Adrenal gland (tissue), 12 donors: ENCODE data around the gene FBXL17. TPM values are rescaled to one million over a fixed set of nuclear protein-coding genes. Genes with fewer than 3 reads are reported as not detected.

Experiments
- DNase-seq, 7 donors: peaks; one replicate each; pipeline ENCODE4 v3.0.0-alpha.2; 2019 to 2020
- H3K27ac ChIP-seq, 5 donors: fragments of 200-600 bp; sonication (generic) in 4 of 5; 1 replicate in 3 of 5; 2 replicates in 2 of 5; pipeline versions ENCODE4 v1.5.1 to v1.8.0; 2016 to 2020; ENCODE audit warnings: mild to moderate bottlenecking in 1 of 5
- H3K27me3 ChIP-seq: fragments of 200-600 bp; 2 replicates; pipeline ENCODE4 v1.8.0; 2021
- H3K36me3 ChIP-seq, 2 donors: fragments of 200-600 bp; replicated peaks in 1 of 2; 1 replicate in 1 of 2; 2 replicates in 1 of 2; pipeline versions ENCODE4 v1.5.1 to v1.8.0; 2018 to 2022
- H3K4me1 ChIP-seq, 2 donors: fragments of 200-600 bp; replicated peaks in 1 of 2; 1 replicate in 1 of 2; 2 replicates in 1 of 2; pipeline versions ENCODE4 v1.5.1 to v1.8.0; 2018 to 2021
- H3K4me3 ChIP-seq, 4 donors: fragments of 200-600 bp; sonication (generic) in 3 of 4; one replicate each; pipeline ENCODE4 v1.5.1; 2016 to 2018
- H3K9me3 ChIP-seq, 3 donors: fragments of 200-600 bp; sonication (generic) in 1 of 3; replicated peaks in 1 of 3; 1 replicate in 2 of 3; 2 replicates in 1 of 3; pipeline versions ENCODE4 v1.5.1 to v1.8.0; 2016 to 2021
- CTCF ChIP-seq, 6 experiments: fragments of 450-650 bp in 4 of 6; fragments of 200-600 bp in 2 of 6; sonication (generic) in 1 of 6; IDR thresholded peaks; 1 replicate in 5 of 6; 2 replicates in 1 of 6; pipeline versions ENCODE4 v1.5.1 to v1.8.0; 2016 to 2021; ENCODE audit warnings: antibody characterized with exemption in 6 of 6, mild to moderate bottlenecking in 2 of 6, moderate library complexity in 1 of 6
- POLR2A ChIP-seq, 2 donors: fragments of 450-650 bp; IDR thresholded peaks; one replicate each; pipeline ENCODE4 v1.6.1; 2017; ENCODE audit warnings: antibody characterized with exemption in 2 of 2, mild to moderate bottlenecking in 2 of 2, moderate library complexity in 1 of 2
- WGBS, 4 donors: extraction: QIAGEN DNeasy Blood & Tissue Kit in 2 of 4; methylation state at CpG; one replicate each; pipeline versions ENCODE4 v1.1.5 to v1.1.7; 2013 to 2017; 5-methylcytosine and 5-hydroxymethylcytosine counted together
- intact Hi-C, 2 donors: fragments of 100-400 bp; cut with DNase I; formaldehyde crosslinking; loops; one replicate each; pipeline versions ENCODE4 v1.14.1 to v1.15.0; 2022 to 2023
- polyA plus RNA-seq, 3 donors: library from polyadenylated mRNA; stranded (reverse); fragments of 200-250 nt in 2 of 3; fragments of 350-450 nt in 1 of 3; fragmentation: Illumina TruSeq in 1 of 3; extraction: RNeasy Lipid Tissue Mini Kit (QIAGEN cat#74804) in 1 of 3; gene quantifications; one replicate each; pipeline ENCODE4 v1.2.3, GENCODE V29; 2013 to 2014
- total RNA-seq, 9 donors: library from RNA; depleted of rRNA in 4 of 9; stranded (reverse); fragments of >200 nt in 4 of 9; fragments of 120-200 nt in 1 of 9; fragmentation: NEBNext Ultra II Directional in 1 of 9; extraction: Animal tissue kit (Norgen Biotek cat#: 25700) in 1 of 9; gene quantifications; one replicate each; pipeline versions ENCODE4 v1.1.0 to v1.2.4, GENCODE V29; 2013 to 2023
- donor health status: healthy with polysubstance abuse.
- donor health status: Bipolar disorder and iron deficiency.
- donor health status: DM: yes; HTN: yes; CAD: no.
- donor health status: DM: no; HTN: no; CAD: no.
- donor health status: DM: no; HTN: no; CAD: no.
- donor health status: DM: yes; HTN: yes; CAD: no.

The FBXL17 gene
- total and polyA plus RNA-seq, 12 donors, result 4.4 to 29.4 (median 21.3) TPM

- WGBS, 4 donors, result 91 to 95% (median 93%) methylated on average over 7 of the region's 7 CpGs
Measured at GRCh38 chr5:107868650-107869409, 513.1 kb downstream of the FBXL17 start.

GRCh38 chr5:107867266-107867665 lies 514.6 kb downstream of the FBXL17 start:
- DNase-seq, result no peak
- intact Hi-C loops, result no loop called here
- no peaks in the 10 kb centered on the region for H3K9me3 ChIP-seq
- H3K27me3 ChIP-seq, result no peaks in the 10 kb centered on the region
- no peaks in the 10 kb centered on the region for H3K36me3 ChIP-seq
- peaks cover 3 to 9% of the 10 kb centered on the region in 2 donors for H3K4me1 ChIP-seq
- H3K4me3 ChIP-seq, result no peak overlapping the region
- no peak overlapping the region for H3K27ac ChIP-seq
- TF ChIP-seq CTCF (IDR thresholded peaks at IDR 0.05), result no peak
- TF ChIP-seq POLR2A (IDR thresholded peaks at IDR 0.05), result no peak
- WGBS, 4 donors, result 88 to 95% (median 90%) methylated on average over 2 of the region's 2 CpGs

More at GRCh38 chr5:107868650-107869409, 513.1 kb downstream of the FBXL17 start:
- intact Hi-C loops, result no loop called here
- H3K4me3 ChIP-seq, result no peak overlapping the region
- TF ChIP-seq CTCF (IDR thresholded peaks at IDR 0.05) (no peak), POLR2A (IDR thresholded peaks at IDR 0.05) (no peak)
- DNase-seq, result no peak
- H3K9me3 ChIP-seq, result no peaks in the 10 kb centered on the region
- peaks cover 3 to 9% of the 10 kb centered on the region in 2 donors for H3K4me1 ChIP-seq
- H3K27ac ChIP-seq, result no peak overlapping the region
- H3K27me3 ChIP-seq, result no peaks in the 10 kb centered on the region
- no peaks in the 10 kb centered on the region for H3K36me3 ChIP-seq

- no peaks in the 10 kb centered on the region for H3K9me3 ChIP-seq
- 74 to 88% (median 77%) methylated on average over 2 of the region's 2 CpGs for WGBS, 4 donors
- H3K27ac ChIP-seq, result no peak overlapping the region
- H3K4me3 ChIP-seq, result no peak overlapping the region
- peaks cover 3 to 7% of the 10 kb centered on the region in 2 donors for H3K4me1 ChIP-seq
- DNase-seq, result no peak
- intact Hi-C loops, result no loop called here
- H3K36me3 ChIP-seq, result no peaks in the 10 kb centered on the region
- no peaks in the 10 kb centered on the region for H3K27me3 ChIP-seq
- no peak for TF ChIP-seq POLR2A (IDR thresholded peaks at IDR 0.05)
- TF ChIP-seq CTCF (IDR thresholded peaks at IDR 0.05), result no peak
Measured at GRCh38 chr5:107864793-107865192, 517.1 kb downstream of the FBXL17 start.

- no peaks in the 10 kb centered on the region for H3K27me3 ChIP-seq
- no peaks in the 10 kb centered on the region for H3K4me1 ChIP-seq
- no peaks in the 10 kb centered on the region for H3K9me3 ChIP-seq
- H3K36me3 ChIP-seq, result no peaks in the 10 kb centered on the region
- no peak overlapping the region for H3K4me3 ChIP-seq
- H3K27ac ChIP-seq, result no peak overlapping the region
- TF ChIP-seq CTCF (IDR thresholded peaks at IDR 0.05), result no peak
- no peak for TF ChIP-seq POLR2A (IDR thresholded peaks at IDR 0.05)
- DNase-seq, result no peak
- 86 to 93% (median 90%) methylated on average over 2 of the region's 2 CpGs for WGBS, 4 donors
- intact Hi-C loops, result no loop called here
Measured at GRCh38 chr5:107863125-107863524, 518.8 kb downstream of the FBXL17 start.
